ENCODE data around the gene EPN2.

The EPN2 gene

GRCh38 chr17:19381741-19382444 is 144.7 kb downstream of the EPN2 start:
- no peak for DNase-seq (ENCODE audit: low read depth in 2 of 2)

DNA sequence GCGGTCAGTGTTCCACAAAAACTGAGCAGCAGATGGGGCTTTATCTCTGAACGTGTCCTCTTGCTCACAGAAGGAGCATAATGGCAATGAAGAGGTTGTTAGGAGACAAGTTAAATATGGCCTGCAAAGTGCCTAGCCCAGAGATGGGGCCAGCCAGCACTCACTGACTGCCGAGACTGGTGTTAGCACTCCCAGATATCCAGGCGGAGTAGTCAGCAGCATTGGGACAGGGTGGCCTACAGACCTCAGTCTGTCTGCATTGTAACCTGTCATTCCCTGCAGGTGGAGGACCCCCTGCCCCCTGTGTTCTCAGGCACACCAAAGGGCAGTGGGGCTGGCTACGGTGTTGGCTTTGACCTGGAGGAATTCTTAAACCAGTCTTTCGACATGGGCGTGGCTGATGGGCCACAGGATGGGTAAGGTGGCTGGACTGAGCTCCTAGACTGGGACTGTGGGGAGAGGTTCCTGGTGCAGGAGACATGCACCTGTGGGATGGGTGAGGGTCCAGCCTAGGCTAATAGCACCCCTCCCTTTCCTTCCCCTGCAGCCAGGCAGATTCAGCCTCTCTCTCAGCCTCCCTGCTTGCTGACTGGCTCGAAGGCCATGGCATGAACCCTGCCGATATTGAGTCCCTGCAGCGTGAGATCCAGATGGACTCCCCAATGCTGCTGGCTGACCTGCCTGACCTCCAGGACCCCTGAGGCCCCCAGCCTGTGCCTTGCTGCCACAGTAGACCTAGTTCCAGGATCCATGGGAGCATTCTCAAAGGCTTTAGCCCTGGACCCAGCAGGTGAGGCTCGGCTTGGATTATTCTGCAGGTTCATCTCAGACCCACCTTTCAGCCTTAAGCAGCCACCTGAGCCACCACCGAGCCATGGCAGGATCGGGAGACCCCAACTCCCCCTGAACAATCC is 145.6 kb downstream of the EPN2 start:
- no peak for DNase-seq (ENCODE audit: low read depth in 2 of 2)

DNA sequence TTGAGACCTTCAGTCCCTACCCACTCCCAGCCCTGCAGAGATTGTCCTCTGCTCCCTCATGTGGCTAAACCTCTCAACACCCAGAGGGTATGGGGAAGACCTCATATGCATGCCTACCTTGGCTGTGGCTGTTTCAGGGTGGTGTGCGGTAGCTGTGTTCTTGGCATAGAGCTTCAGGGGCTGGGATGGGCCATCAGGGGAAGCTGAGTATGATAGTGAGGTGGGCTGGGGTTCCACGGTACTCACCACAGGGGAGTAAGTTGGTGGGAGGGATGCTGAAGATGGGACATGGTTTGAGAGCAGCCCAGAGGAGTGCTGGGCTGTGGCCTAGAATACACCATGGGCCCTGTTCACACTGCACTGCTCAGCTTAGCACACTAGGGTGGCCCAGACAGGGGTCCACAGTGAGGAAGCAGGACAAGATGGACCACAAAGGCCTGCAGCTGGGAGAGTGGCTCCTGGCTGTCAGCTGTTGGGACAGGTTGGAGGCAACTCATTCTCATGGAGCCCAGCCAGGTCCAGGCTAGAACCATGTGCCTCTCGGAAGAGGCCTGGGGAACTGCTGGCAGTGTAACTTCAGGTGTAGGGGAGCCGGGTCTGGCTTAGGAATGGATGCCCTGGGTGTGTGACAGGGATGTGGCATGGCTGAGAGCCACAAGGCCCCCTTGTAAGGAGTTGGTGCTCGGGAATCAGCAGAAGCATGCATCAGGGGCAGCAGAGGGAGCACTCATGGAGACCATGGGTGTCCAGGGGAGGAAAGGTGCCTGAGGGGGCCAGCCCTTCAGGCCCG is 146.7 kb downstream of the EPN2 start:
- no peak for DNase-seq (ENCODE audit: low read depth in 2 of 2)

GRCh38 chr17:19384723-19385391 is 147.7 kb downstream of the EPN2 start:
- no peak for DNase-seq (ENCODE audit: low read depth in 2 of 2)

- no peak for DNase-seq (ENCODE audit: low read depth in 2 of 2)
Measured at GRCh38 chr17:19385521-19385983, 148.4 kb downstream of the EPN2 start.

Measured in stimulated activated CD4-positive, alpha-beta T cell treated with anti-CD3 and anti-CD28 coated beads, Interleukin-4, amount 100 ng/mL, for 48 hours (primary cell).